ENCODE data around the gene PSMD8.
"Not testable (repeated sequence)": the region's sequence is repeated elsewhere in the genome, so short reads cannot be mapped to it uniquely, and the experiment has no call there.

The PSMD8 gene

GRCh38 chr19:38411041-38411712 lies 36.8 kb downstream of the PSMD8 start:
- DNase-seq (ENCODE audit: low read depth), result no peak

GRCh38 chr19:38411898-38412297 lies 37.5 kb downstream of the PSMD8 start:
- not testable (repeated sequence) for DNase-seq (ENCODE audit: low read depth)

GRCh38 chr19:38412491-38412890 lies 38.1 kb downstream of the PSMD8 start:
- DNase-seq (ENCODE audit: low read depth), result no peak

- DNase-seq (ENCODE audit: low read depth), result no peak
Observed at GRCh38 chr19:38412961-38413360, 38.6 kb downstream of the PSMD8 start.

GRCh38 chr19:38413416-38413815 lies 39.0 kb downstream of the PSMD8 start:
- DNase-seq (ENCODE audit: low read depth), result no peak

- no peak for DNase-seq (ENCODE audit: low read depth)
Observed at GRCh38 chr19:38417146-38417543, 42.8 kb downstream of the PSMD8 start.

GRCh38 chr19:38417544-38418506 lies 43.5 kb downstream of the PSMD8 start:
- DNase-seq (ENCODE audit: low read depth), result peak; percentile 33

- DNase-seq (ENCODE audit: low read depth), result no peak
Observed at GRCh38 chr19:38420935-38421334, 46.6 kb downstream of the PSMD8 start.

GRCh38 chr19:38421856-38422255 lies 47.5 kb downstream of the PSMD8 start:
- DNase-seq (ENCODE audit: low read depth), result no peak

- DNase-seq (ENCODE audit: low read depth), result no peak
Observed at GRCh38 chr19:38422438-38422837, 48.1 kb downstream of the PSMD8 start.

- no peak for DNase-seq (ENCODE audit: low read depth)
Observed at GRCh38 chr19:38424272-38424671, 49.9 kb downstream of the PSMD8 start.

GRCh38 chr19:38425222-38425809 lies 50.9 kb downstream of the PSMD8 start:
- no peak for DNase-seq (ENCODE audit: low read depth)

GRCh38 chr19:38425810-38426466 lies 51.6 kb downstream of the PSMD8 start, which contains the start of gene RASGRP4:
Gene RASGRP4, minus strand, starts transcription at chr19:38426219. Its CDS starts 128 bp downstream, at chr19:38426091.
- peak; percentile 26 for DNase-seq (ENCODE audit: low read depth)

- DNase-seq (ENCODE audit: low read depth), result peak; percentile 46
Observed at GRCh38 chr19:38427035-38427677, 52.8 kb downstream of the PSMD8 start.

- DNase-seq (ENCODE audit: low read depth), result peak; percentile 25
Observed at GRCh38 chr19:38429055-38429810, 54.9 kb downstream of the PSMD8 start.

- no peak for DNase-seq (ENCODE audit: low read depth)
Observed at GRCh38 chr19:38429811-38430156, 55.4 kb downstream of the PSMD8 start.

GRCh38 chr19:38430931-38431330 lies 56.6 kb downstream of the PSMD8 start:
- DNase-seq (ENCODE audit: low read depth), result no peak

- DNase-seq (ENCODE audit: low read depth), result peak; percentile 31
Observed at GRCh38 chr19:38433268-38433733, 58.9 kb downstream of the PSMD8 start, which contains the start of gene RYR1. Gene RYR1, plus strand, starts transcription at chr19:38433691. Its CDS starts 139 bp downstream, at chr19:38433830.

All from activated T-helper 9 cell treated with anti-CD3 and anti-CD28 coated beads, Interleukin-2, amount 50 U/mL, for 16 hours (primary cell).